HepG2 (cell line): Measurements from ENCODE around the gene TMCO4. TPM values are rescaled to one million over a fixed set of nuclear protein-coding genes. Genes with fewer than 3 reads are reported as not detected.

Experiments
- ATAC-seq: fragments of 200-7000 bp; cut with Tn5 transposase; 3 replicates; pipeline ENCODE4 v1.9.1; 2020; ENCODE audit warnings: mild to moderate bottlenecking, moderate library complexity
- BruUV-seq: library from RNA; stranded (reverse); fragments of 400-500 nt; replicated peaks from 2 replicates; lab custom pipeline; 2021; lab: Mats Ljungman, UMichigan
- CTCF ChIA-PET: fragments of 300-600 bp; formaldehyde crosslinking; extraction: SDS; loops from one replicate; lab custom pipeline; 2021; ENCODE audit warnings: low total read pairs, inconsistent platforms, low intra/inter-chr PET ratio; lab: Yijun Ruan, JAX
- POLR2A ChIA-PET: fragments of 350-600 bp; sonication (Branson Sonifier 250); formaldehyde crosslinking; loops from one replicate; lab custom pipeline; 2020; ENCODE audit warnings: antibody characterized with exemption, inconsistent platforms; lab: Yijun Ruan, JAX
- DNase-seq: peaks from one replicate; pipeline ENCODE4 v3.0.0-alpha.2; 2015; ENCODE audit warnings: low spot score
- FAIRE-seq: peaks from 3 replicates; lab custom pipeline; 2011; peaks lifted over from hg19 to GRCh38; lab: Jason Lieb, UNC
- H2AFZ ChIP-seq: one replicate; pipeline ENCODE4 v1.6.1; 2011; ENCODE audit warnings: low read length, inconsistent platforms
- H3K27ac ChIP-seq: fragments of 300-600 bp; 3 replicates; pipeline ENCODE4 v1.8.0; 2011; ENCODE audit warnings: mixed run types, mild to moderate bottlenecking, mixed read lengths, low read length, inconsistent platforms; ENCODE audit not compliant: insufficient read depth; ENCODE audit errors: extremely low read length
- H3K27me3 ChIP-seq, 2 experiments: fragments of 200-600 bp in 1 of 2; 2 replicates in 1 of 2; 3 replicates in 1 of 2; pipeline versions ENCODE4 v1.6.0 to v1.8.0; 2011; ENCODE audit warnings: low read length in 2 of 2, mild to moderate bottlenecking in 2 of 2, moderate library complexity in 2 of 2, inconsistent platforms in 1 of 2; ENCODE audit not compliant: insufficient read depth in 2 of 2, control insufficient read depth in 1 of 2
- H3K36me3 ChIP-seq, 2 experiments: fragments of 200-600 bp in 1 of 2; replicated peaks in 1 of 2; 2 replicates in 1 of 2; 3 replicates in 1 of 2; pipeline versions ENCODE4 v1.5.1 to v1.8.0; 2011; ENCODE audit warnings: low read length in 2 of 2, inconsistent platforms in 1 of 2; ENCODE audit not compliant: insufficient read depth in 2 of 2, control insufficient read depth in 1 of 2
- H3K4me1 ChIP-seq: 2 replicates; pipeline ENCODE4 v1.5.1; 2012; ENCODE audit warnings: low read length, inconsistent platforms; ENCODE audit not compliant: insufficient read depth
- H3K4me2 ChIP-seq: 2 replicates; pipeline ENCODE4 v1.6.0; 2011; ENCODE audit warnings: low read depth, low read length, inconsistent platforms
- H3K4me3 ChIP-seq, 3 experiments: fragments of 200-600 bp in 1 of 3; sonication (generic), shearing (Covaris generic) in 1 of 3; replicated peaks in 1 of 3; 2 replicates each; pipeline ENCODE4 v1.5.1; 2011 to 2016; ENCODE audit warnings: low read length in 3 of 3, inconsistent platforms in 2 of 3, low read depth in 2 of 3, mild to moderate bottlenecking in 2 of 3, control low read depth in 1 of 3, mixed read lengths in 1 of 3; ENCODE audit not compliant: insufficient read depth in 1 of 3
- H3K79me2 ChIP-seq: one replicate; pipeline ENCODE4 v1.6.1; 2011; ENCODE audit warnings: low read length, inconsistent platforms; ENCODE audit not compliant: insufficient read depth
- H3K9ac ChIP-seq: 2 replicates; pipeline ENCODE4 v1.6.0; 2011; ENCODE audit warnings: mild to moderate bottlenecking, low read depth, low read length, inconsistent platforms; ENCODE audit not compliant: insufficient read depth
- H3K9me3 ChIP-seq: 2 replicates; pipeline ENCODE4 v1.5.1; 2012; ENCODE audit warnings: mild to moderate bottlenecking, low read length
- H4K20me1 ChIP-seq: 2 replicates; pipeline ENCODE4 v1.6.0; 2011; ENCODE audit warnings: inconsistent platforms, mild to moderate bottlenecking, low read length, moderate library complexity; ENCODE audit not compliant: insufficient read depth
- SATB2 ChIP-seq: sonication (generic); formaldehyde crosslinking; IDR thresholded peaks from 2 replicates; pipeline ENCODE4 v1.5.0; 2020; ENCODE audit warnings: missing genetic modification reagents
- TGIF2 ChIP-seq: IDR thresholded peaks from 2 replicates; pipeline ENCODE4 v1.6.1; 2016; ENCODE audit warnings: control low read depth, missing compliant biosample characterization
- ZNF354B ChIP-seq: sonication (generic); formaldehyde crosslinking; IDR thresholded peaks from 2 replicates; pipeline ENCODE4 v1.8.0; 2022; ENCODE audit warnings: mild to moderate bottlenecking, missing genetic modification reagents
- ZNF468 ChIP-seq: sonication (generic); formaldehyde crosslinking; IDR thresholded peaks from 2 replicates; pipeline ENCODE4 v1.8.0; 2022; ENCODE audit warnings: mild to moderate bottlenecking, moderate library complexity, missing genetic modification reagents
- ZNF768 ChIP-seq: sonication (generic); formaldehyde crosslinking; IDR thresholded peaks from 2 replicates; pipeline ENCODE4 v1.4.0; 2020; ENCODE audit warnings: missing genetic modification reagents
- WGBS: methylation state at CpG from one replicate; pipeline ENCODE4 v1.1.6; 2017; ENCODE audit warnings: low lambda C conversion rate; 5-methylcytosine and 5-hydroxymethylcytosine counted together
- in situ Hi-C: cut with HindIII; loops from 2 replicates; pipeline ENCODE4 v1.10.0; 2017; ENCODE audit warnings: low pct_unique_long_range_greater_than_20kb; ENCODE audit not compliant: extremely low pct_ligation_motif_present
- intact Hi-C: fragments of 100-400 bp; cut with micrococcal nuclease; formaldehyde crosslinking; loops from one replicate; pipeline ENCODE4 v1.10.0; 2022; ENCODE audit not compliant: unreplicated experiment
- polyA plus RNA-seq, 8 experiments: library from polyadenylated mRNA; depleted of rRNA in 3 of 8; stranded (reverse) in 7 of 8; unstranded in 1 of 8; fragments of >200 nt; fragmentation: Illumina TruSeq in 4 of 8; extraction: Trizol in 4 of 8; gene quantifications; 2 replicates each; pipeline versions ENCODE4 v1.2.1 to v1.2.3, GENCODE V29; 2011 to 2016; ENCODE audit warnings: low read depth in 4 of 8, missing spikeins in 1 of 8, mixed read lengths in 1 of 8; ENCODE audit not compliant: insufficient read depth in 1 of 8
- total RNA-seq, 5 experiments: library from RNA; depleted of rRNA; stranded (reverse); fragments of >200 nt; fragmentation: Illumina TruSeq; extraction: Trizol; gene quantifications; 2 replicates each; pipeline ENCODE4 v1.2.3, GENCODE V29; 2016; ENCODE audit warnings: low read depth in 1 of 5
- TF ChIP-seq, protein P1 (sequence below): sonication (generic); formaldehyde crosslinking; IDR thresholded peaks from 2 replicates; pipeline ENCODE4 v1.4.0; 2020; ENCODE audit warnings: mild to moderate bottlenecking, missing genetic modification reagents

The TMCO4 gene
- total and polyA plus RNA-seq, 2 of the 13 experiments (the other 11 are each of a cell fraction or from before 2014, with no cell fraction given): 2.1 to 4.1 TPM

DNA sequence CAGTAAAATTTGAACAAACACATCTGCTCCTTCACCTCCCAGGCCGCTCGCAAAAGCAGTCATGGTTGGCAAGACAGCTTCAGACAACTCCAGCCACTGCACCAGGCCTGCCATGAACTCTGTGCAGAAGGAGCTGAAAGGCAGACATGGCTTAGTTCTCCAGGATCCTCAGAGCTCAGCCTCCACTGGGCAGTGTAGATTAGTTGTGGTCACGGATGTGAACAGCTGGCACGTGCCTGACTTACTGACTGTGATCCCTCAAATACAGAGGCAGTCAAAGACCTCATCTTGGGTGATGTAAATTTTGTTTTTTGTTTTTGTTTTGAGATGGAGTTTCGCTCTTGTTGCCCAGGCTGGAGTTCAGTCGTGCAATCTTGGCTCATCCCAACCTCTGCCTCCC, 28.4 kb downstream of the TMCO4 start (continued):
- no peak for TF ChIP-seq SATB2 (CRISPR knock-in tag)
- TF ChIP-seq, protein P1, sequence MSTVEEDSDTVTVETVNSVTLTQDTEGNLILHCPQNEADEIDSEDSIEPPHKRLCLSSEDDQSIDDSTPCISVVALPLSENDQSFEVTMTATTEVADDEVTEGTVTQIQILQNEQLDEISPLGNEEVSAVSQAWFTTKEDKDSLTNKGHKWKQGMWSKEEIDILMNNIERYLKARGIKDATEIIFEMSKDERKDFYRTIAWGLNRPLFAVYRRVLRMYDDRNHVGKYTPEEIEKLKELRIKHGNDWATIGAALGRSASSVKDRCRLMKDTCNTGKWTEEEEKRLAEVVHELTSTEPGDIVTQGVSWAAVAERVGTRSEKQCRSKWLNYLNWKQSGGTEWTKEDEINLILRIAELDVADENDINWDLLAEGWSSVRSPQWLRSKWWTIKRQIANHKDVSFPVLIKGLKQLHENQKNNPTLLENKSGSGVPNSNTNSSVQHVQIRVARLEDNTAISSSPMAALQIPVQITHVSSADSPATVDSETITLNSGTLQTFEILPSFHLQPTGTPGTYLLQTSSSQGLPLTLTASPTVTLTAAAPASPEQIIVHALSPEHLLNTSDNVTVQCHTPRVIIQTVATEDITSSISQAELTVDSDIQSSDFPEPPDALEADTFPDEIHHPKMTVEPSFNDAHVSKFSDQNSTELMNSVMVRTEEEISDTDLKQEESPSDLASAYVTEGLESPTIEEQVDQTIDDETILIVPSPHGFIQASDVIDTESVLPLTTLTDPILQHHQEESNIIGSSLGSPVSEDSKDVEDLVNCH (CRISPR knock-in tag): no peak
- TF ChIP-seq ZNF354B (CRISPR knock-in tag): no peak
- no peak for TF ChIP-seq ZNF468 (CRISPR knock-in tag)

DNA sequence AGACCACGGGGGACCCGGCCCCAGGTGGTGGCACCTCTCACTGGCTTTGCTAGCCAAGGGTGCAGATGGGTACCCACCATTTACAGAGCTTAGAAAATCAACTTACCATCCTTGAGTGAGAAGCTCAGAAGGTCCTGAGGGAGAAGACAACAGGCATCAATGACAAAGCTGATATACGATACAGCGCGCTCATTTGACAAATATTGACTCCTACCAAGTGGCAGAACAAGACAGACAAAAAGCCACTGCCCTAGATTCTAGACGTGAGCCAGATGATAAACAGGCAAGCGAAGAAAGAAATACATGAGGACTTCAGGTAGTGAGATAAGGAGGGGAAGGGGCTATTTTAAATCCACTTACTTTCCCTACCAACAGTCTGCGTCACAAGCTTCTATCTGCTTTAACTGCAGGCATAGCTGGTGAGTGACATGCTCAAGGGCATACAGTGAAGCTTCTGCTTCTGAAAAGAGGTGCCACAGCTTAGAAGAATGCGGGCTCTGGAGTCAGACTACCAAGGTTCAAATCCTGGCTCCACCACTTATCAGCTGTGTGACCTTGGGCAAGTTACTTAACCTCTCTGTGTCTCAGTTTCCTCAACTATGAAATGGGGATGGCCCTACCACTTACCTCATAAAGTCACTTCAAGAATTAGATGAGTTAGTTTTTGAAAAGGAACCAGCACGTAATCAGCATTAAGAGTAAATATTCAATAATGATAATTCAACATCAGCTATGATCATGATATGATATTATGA, 29.1 kb downstream of the TMCO4 start:
- DNase-seq (no peak), ATAC-seq (no peak), FAIRE-seq (no peak)
- Histone ChIP-seq H3K27me3 (no peaks in the 10 kb centered on the region; a peak in 1 of 5 replicates), H3K79me2 (no peaks in the 10 kb centered on the region), H3K4me2 (no peak overlapping the region), H2AFZ (no peak overlapping the region), H3K9me3 (no peaks in the 10 kb centered on the region), H3K4me1 (no peaks in the 10 kb centered on the region), H3K27ac (no peak overlapping the region), H3K4me3 (no peak overlapping the region), H4K20me1 (no peaks in the 10 kb centered on the region), H3K36me3 (no peaks in the 10 kb centered on the region), H3K9ac (no peak overlapping the region)
- in situ Hi-C loops: no loop called here
- TF ChIP-seq ZNF768 (CRISPR knock-in tag) (peak; percentile 75; the same call in 1 of the 2 replicates), TGIF2 (CRISPR knock-in tag) (no peak)
- CTCF ChIA-PET: no interaction called here
- POLR2A ChIA-PET: no interaction called here
- BruUV-seq: no TSS peak
- WGBS: 81% methylated on average over 10 of the region's 10 CpGs
- intact Hi-C loops: no loop called here
